ENCODE results near the gene COL23A1. TPM values are rescaled to one million over a fixed set of nuclear protein-coding genes. Genes with fewer than 3 reads are reported as not detected.

The COL23A1 gene
- total and polyA plus RNA-seq, 2 of the 8 experiments (the other 6 are each of a cell fraction or from before 2014, with no cell fraction given) = 3.1 to 4.7 TPM

DNA sequence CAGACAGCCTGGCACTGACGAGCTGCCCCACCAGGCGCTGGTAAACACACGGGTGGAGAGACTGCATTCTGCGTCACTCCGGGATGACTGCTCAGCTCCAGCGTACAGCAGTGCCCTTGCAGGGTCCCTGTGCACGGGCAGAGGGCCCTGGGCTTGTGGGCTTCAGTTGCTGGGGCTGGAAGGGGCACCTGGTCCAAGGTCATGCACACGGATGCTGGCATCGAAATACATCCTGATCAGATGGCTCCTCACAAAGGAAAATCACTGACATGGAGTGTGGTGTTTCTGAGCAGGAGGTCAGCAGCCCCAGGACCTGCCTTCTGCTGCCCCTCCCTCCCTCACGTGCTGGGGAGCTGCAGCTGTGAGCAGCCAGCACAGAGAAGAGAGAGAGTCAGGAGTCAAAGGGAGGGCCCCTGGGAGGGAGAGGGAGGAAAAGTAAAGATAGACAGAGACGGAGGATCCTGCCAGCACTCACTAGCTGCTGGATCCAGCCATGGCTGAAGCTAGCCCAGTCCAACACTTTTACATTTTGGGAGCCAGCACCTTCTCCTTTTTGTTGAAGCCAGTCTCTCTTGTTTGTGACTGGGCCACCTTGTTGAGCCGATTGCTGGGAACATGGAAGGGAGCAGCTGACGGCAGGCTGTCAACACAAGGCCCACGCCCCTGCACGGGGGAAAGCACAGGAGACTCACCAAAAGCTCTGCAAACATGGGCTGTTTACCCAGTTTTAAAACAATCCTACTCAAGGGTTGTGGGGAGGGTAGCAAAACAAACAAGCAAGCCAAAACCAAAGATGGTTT lies 191.1 kb downstream of the COL23A1 start:
- no peak for FAIRE-seq

More for the DNA sequence above, 191.1 kb downstream of the COL23A1 start:
- no peaks in the 10 kb centered on the region for H3K23me2 ChIP-seq (ENCODE audit: low read depth, low read length)
- no peaks in the 10 kb centered on the region for H3K9me3 ChIP-seq (ENCODE audit: insufficient read depth in 2 of 2, low read depth in 1 of 2, low read length in 1 of 2)
- no peak overlapping the region for H2BK20ac ChIP-seq (ENCODE audit: low read length)
- H3K4me1 ChIP-seq (replicated peaks in 1 of 4; ENCODE audit: control insufficient read depth in 3 of 4, insufficient read depth in 4 of 4, low read length in 3 of 4) = peaks cover 0 to 10% (median 7%) of the 10 kb centered on the region in 4 experiments; a peak in 6 of 7 replicates
- H3K4me2 ChIP-seq (ENCODE audit: insufficient read depth in 1 of 2, low read depth in 2 of 2, low read length in 2 of 2) = no peak overlapping the region
- no peak overlapping the region for H2AFZ ChIP-seq (ENCODE audit: low read length)
- H4K5ac ChIP-seq (ENCODE audit: insufficient read length, low read depth, low read length) = no peak overlapping the region
- H3K79me2 ChIP-seq (ENCODE audit: control insufficient read depth in 1 of 2, insufficient read depth in 2 of 2, low read length in 2 of 2) = no peaks in the 10 kb centered on the region
- H4K91ac ChIP-seq (replicated peaks; ENCODE audit: insufficient read length, low read length) = no peak overlapping the region
- H4K20me1 ChIP-seq (replicated peaks in 1 of 2; ENCODE audit: control insufficient read depth in 1 of 2, insufficient read depth in 2 of 2, low read length in 2 of 2) = no peaks in the 10 kb centered on the region
- no peak overlapping the region for H3K14ac ChIP-seq (ENCODE audit: insufficient read length)
- no peak overlapping the region for H3K4ac ChIP-seq (replicated peaks; ENCODE audit: insufficient read length, low read depth, low read length)
- H3K18ac ChIP-seq (ENCODE audit: extremely low read depth, low read length) = 0 out of 2 replicates have a peak overlapping the region, but pooled peaks have one; percentile 16
- 0 out of 2 replicates have a peak, but pooled peaks cover under 1% of the 10 kb centered on the region for H3K79me1 ChIP-seq (ENCODE audit: low read depth, low read length)
- no peak overlapping the region for H3K27ac ChIP-seq (ENCODE audit: low read depth, low read length)
- no peaks in the 10 kb centered on the region for H3K36me3 ChIP-seq (ENCODE audit: control insufficient read depth in 2 of 4, insufficient read depth in 4 of 4, low read length in 3 of 4)
- H2AK5ac ChIP-seq (ENCODE audit: low read depth, low read length) = no peak overlapping the region
- no peaks in the 10 kb centered on the region for H3K27me3 ChIP-seq (replicated peaks in 1 of 4; ENCODE audit: control insufficient read depth in 3 of 4, extremely low read depth in 1 of 4, insufficient read depth in 3 of 4, low read length in 3 of 4)
- no peak overlapping the region for H3K56ac ChIP-seq (replicated peaks; ENCODE audit: insufficient read length, low read depth, low read length)
- no peak overlapping the region for H2BK120ac ChIP-seq (replicated peaks; ENCODE audit: low read depth, low read length)
- TF ChIP-seq SRF (IDR thresholded peaks at IDR 0.05; ENCODE audit: low read depth, low read length) = no peak
- TF ChIP-seq, protein P1, sequence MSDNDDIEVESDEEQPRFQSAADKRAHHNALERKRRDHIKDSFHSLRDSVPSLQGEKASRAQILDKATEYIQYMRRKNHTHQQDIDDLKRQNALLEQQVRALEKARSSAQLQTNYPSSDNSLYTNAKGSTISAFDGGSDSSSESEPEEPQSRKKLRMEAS (IDR thresholded peaks at IDR 0.05) = 0 out of 2 replicates have a peak, but pooled peaks have one; percentile 22
- TF ChIP-seq NRF1 (IDR thresholded peaks at IDR 0.05; ENCODE audit: low read depth, low read length) = no peak
- no peak for TF ChIP-seq EP300 (IDR thresholded peaks at IDR 0.05; ENCODE audit: borderline replicate concordance in 1 of 2, low read depth in 2 of 2, low read length in 2 of 2)
- TF ChIP-seq YY1 (IDR thresholded peaks at IDR 0.05; ENCODE audit: low read depth, low read length) = no peak
- TF ChIP-seq PHF8 (conservative IDR thresholded peaks at IDR 0.05; ENCODE audit: low read depth, low read length) = no peak
- H3K4me3 ChIP-seq (ENCODE audit: extremely low read depth in 1 of 4, insufficient read depth in 2 of 4, low read depth in 3 of 4, low read length in 4 of 4) = no peak overlapping the region
- DNase-seq (ENCODE audit: low read depth in 1 of 2, low spot score in 2 of 2) = no peak
- H2BK5ac ChIP-seq (ENCODE audit: low read depth, low read length) = no peak overlapping the region
- H3K23ac ChIP-seq (ENCODE audit: insufficient read length) = no peak overlapping the region
- WGBS, 2 experiments (ENCODE audit: extremely low coverage in 1 of 2, insufficient coverage in 1 of 2, insufficient read length in 1 of 2, insufficient replicate concordance in 2 of 2, low coverage in 1 of 2, low lambda C conversion rate in 2 of 2, missing lambda C conversion rate in 1 of 2) = 84% methylated on average over 15 of the region's 15 CpGs; no CpG with 5 or more reads in 1 of the 2 experiments
- H4K8ac ChIP-seq (ENCODE audit: extremely low read depth, insufficient read depth, low read length) = no peak overlapping the region
- no peak overlapping the region for H2BK15ac ChIP-seq (ENCODE audit: low read length)
- ChIA-PET POLR2A (ENCODE audit: partially characterized antibody) (no interaction called here), CTCF (ENCODE audit: partially characterized antibody) (interaction anchor here (0.8 to 2.0 kb wide), 8 partner anchors 15 to 191 kb away, joined by 3 to 9 read pairs (median 3); partner anchors contain the start of gene COL23A1)
- no peak overlapping the region for H2BK12ac ChIP-seq (ENCODE audit: low read depth, low read length)
- H3K9ac ChIP-seq (replicated peaks in 1 of 4; ENCODE audit: extremely low read depth in 1 of 4, low read depth in 3 of 4, low read length in 3 of 4) = no peak overlapping the region; a peak in 1 of 7 replicates

Data from H1 (cell line).